Suprapubic skin (tissue), 3 donors: ENCODE results near the gene AKAP1.

ENCODE experiments used
- CTCF ChIP-seq, 2 donors: fragments of 200-600 bp in 1 of 2; fragments of 450-650 bp in 1 of 2; sonication (generic) in 1 of 2; IDR thresholded peaks; one replicate each; pipeline ENCODE4 v1.5.1; 2016 to 2019; ENCODE audit warnings: antibody characterized with exemption in 2 of 2, mild to moderate bottlenecking in 1 of 2, moderate library complexity in 1 of 2
- POLR2A ChIP-seq, 2 donors: fragments of 450-650 bp; IDR thresholded peaks; one replicate each; pipeline ENCODE4 v1.6.1; 2017; ENCODE audit warnings: antibody characterized with exemption in 2 of 2, mild to moderate bottlenecking in 2 of 2, moderate library complexity in 2 of 2

GRCh38 chr17:57089391-57089790 is 4.3 kb downstream of the AKAP1 start:
- TF ChIP-seq CTCF (IDR thresholded peaks at IDR 0.05) (no peak), POLR2A (IDR thresholded peaks at IDR 0.05) (no peak)
